ENCODE measurements around the gene KRTAP13-1. TPM values are rescaled to one million over a fixed set of nuclear protein-coding genes. Genes with fewer than 3 reads are reported as not detected.

Gene KRTAP13-1, protein sequence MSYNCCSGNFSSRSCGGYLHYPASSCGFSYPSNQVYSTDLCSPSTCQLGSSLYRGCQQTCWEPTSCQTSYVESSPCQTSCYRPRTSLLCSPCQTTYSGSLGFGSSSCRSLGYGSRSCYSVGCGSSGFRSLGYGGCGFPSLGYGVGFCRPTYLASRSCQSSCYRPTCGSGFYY
- total RNA-seq, result not detected
- polyA plus RNA-seq, result not detected
- long read RNA-seq, donor 1, result 0 reads
- long read RNA-seq, donor 2, result 0 reads

DNA sequence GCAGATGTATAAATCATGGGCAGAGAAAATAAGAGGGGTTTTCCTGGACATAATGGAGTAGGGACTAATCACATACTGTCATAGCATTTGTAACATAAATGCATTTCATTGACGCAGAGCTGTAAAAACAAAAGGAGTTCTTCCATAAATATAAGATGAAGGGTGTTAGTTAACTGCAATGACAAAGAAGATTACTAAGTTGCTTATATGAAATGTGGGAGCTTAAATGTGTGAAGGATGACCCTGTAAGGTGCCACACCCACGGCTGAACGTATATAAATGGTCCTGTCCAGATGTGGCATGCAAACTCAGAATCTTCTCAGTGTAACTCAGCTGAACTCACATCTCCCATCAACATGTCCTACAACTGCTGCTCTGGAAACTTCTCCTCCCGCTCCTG, at the start of gene KRTAP13-1:
KRTAP13-1 (plus strand) TSS at position 301 of the 400 bp plus-strand sequence; CDS start at position 357, 56 bp downstream.
- intact Hi-C loops (cut with DNase I; ENCODE audit: low total_unique reads), result no loop called here
- Histone ChIP-seq H3K4me3 (no peak within 1 kb of the TSS), H3K36me3 (no peaks in the 10 kb centered on the region), H3K27ac (no peak within 1 kb of the TSS), H3K4me1 (no peaks in the 10 kb centered on the region), H3K9me3 (peaks cover 0 to 7% (median 4%) of the 10 kb centered on the region in 8 donors), H3K27me3 (replicated peaks in 1 of 7) (no peaks in the 10 kb centered on the region)
- 72 to 83% (median 79%) methylated on average over 4 of the region's 4 CpGs for WGBS, 5 donors
- TF ChIP-seq, protein P1, sequence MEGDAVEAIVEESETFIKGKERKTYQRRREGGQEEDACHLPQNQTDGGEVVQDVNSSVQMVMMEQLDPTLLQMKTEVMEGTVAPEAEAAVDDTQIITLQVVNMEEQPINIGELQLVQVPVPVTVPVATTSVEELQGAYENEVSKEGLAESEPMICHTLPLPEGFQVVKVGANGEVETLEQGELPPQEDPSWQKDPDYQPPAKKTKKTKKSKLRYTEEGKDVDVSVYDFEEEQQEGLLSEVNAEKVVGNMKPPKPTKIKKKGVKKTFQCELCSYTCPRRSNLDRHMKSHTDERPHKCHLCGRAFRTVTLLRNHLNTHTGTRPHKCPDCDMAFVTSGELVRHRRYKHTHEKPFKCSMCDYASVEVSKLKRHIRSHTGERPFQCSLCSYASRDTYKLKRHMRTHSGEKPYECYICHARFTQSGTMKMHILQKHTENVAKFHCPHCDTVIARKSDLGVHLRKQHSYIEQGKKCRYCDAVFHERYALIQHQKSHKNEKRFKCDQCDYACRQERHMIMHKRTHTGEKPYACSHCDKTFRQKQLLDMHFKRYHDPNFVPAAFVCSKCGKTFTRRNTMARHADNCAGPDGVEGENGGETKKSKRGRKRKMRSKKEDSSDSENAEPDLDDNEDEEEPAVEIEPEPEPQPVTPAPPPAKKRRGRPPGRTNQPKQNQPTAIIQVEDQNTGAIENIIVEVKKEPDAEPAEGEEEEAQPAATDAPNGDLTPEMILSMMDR (IDR thresholded peaks at IDR 0.05 in 8 of 11, conservative IDR thresholded peaks at IDR 0.05 in 3 of 11), result no peak
- TF ChIP-seq POLR2A (IDR thresholded peaks at IDR 0.05) (no peak), POLR2AphosphoS5 (IDR thresholded peaks at IDR 0.05) (no peak)
- no peak for DNase-seq

DNA sequence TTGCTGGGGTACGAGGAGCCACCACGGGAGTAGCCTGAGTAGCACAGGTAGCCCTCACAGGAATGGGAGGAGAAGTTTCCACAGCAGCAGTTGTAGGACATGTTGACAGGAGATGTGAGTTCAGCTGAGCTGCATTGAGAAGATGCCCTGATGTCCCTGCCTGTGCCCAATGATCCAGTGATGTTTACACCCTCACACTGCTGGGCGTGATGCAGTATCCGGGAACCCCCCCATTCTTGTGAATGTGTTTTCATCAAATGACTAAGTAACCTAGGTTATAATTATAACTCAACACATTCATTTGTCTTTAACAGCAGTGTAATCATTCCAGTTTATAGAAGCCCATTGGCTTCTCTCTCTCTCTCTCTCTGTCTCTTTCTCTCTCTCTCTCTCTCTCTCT, 47.3 kb upstream of the KRTAP13-1 start, which contains the start of gene KRTAP23-1:
KRTAP23-1 (minus strand) TSS at position 101 of the 400 bp plus-strand sequence; CDS start at position 101, 0 bp downstream.
- Histone ChIP-seq H3K27me3 (replicated peaks in 1 of 7) (no peaks in the 10 kb centered on the region), H3K4me3 (no peak within 1 kb of the TSS), H3K4me1 (no peaks in the 10 kb centered on the region), H3K27ac (no peak within 1 kb of the TSS), H3K9me3 (peaks cover 0 to 5% (median 0%) of the 10 kb centered on the region in 8 donors), H3K36me3 (no peaks in the 10 kb centered on the region)
- WGBS, 5 donors, result 78 to 89% (median 86%) methylated on average over 3 to 4 of the region's 4 CpGs
- intact Hi-C loops (cut with DNase I; ENCODE audit: low total_unique reads), result no loop called here
- DNase-seq, result no peak
- TF ChIP-seq, protein P1 (IDR thresholded peaks at IDR 0.05 in 8 of 11, conservative IDR thresholded peaks at IDR 0.05 in 3 of 11), result no peak
- TF ChIP-seq POLR2A (IDR thresholded peaks at IDR 0.05), result no peak
- no peak for TF ChIP-seq POLR2AphosphoS5 (IDR thresholded peaks at IDR 0.05)

DNA sequence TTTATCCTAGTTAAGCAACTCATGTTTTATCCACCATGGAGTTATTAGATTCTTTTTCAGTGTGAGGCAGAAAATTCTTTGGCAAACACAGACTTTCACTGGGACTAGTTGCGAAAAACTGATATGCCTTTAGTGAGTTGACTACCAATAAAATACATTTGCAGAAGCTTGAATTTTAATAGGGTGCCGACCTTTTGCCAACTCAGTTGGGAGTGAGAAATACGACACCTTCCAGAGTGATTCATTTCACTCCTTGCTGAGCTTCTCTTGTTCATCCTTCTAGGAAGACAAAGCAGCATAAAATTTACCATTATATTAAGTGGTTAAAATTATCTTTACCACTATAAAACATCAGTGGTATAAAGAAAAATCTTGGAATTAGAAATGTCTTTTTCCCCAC, 46.3 kb upstream of the KRTAP13-1 start:
- DNase-seq, result no peak
- H3K36me3 ChIP-seq, result no peaks in the 10 kb centered on the region
- no peak for TF ChIP-seq POLR2A (IDR thresholded peaks at IDR 0.05)
- TF ChIP-seq, protein P1 (IDR thresholded peaks at IDR 0.05 in 8 of 11, conservative IDR thresholded peaks at IDR 0.05 in 3 of 11), result no peak
- TF ChIP-seq POLR2AphosphoS5 (IDR thresholded peaks at IDR 0.05), result no peak
- no peak overlapping the region for H3K4me3 ChIP-seq
- no peak overlapping the region for H3K27ac ChIP-seq
- no peaks in the 10 kb centered on the region for H3K4me1 ChIP-seq
- peaks cover 0 to 5% (median 0%) of the 10 kb centered on the region in 8 donors for H3K9me3 ChIP-seq
- WGBS, 5 donors, result 48 to 70% (median 50%) methylated on average over 3 of the region's 3 CpGs
- no peaks in the 10 kb centered on the region for H3K27me3 ChIP-seq (replicated peaks in 1 of 7)
- intact Hi-C loops (cut with DNase I; ENCODE audit: low total_unique reads), result no loop called here

DNA sequence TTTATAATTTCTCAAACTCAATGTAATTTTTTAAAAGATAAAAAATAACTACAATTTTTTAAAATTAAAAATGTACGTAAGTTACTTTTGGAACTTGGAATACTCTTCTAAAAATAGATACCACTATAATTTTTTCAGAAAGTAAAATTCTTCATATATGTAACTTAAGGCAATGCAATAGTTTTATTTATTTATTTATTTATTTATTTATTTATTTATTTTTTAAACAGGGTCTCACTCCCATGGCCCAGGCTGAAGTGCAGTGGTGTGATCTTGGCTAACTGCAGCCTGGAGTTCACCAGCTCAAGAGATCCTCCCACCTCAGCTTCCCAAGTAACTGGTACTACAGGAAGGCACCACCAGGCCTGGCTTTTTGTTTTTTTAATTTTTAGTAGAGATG, 44.3 kb upstream of the KRTAP13-1 start:
- no peaks in the 10 kb centered on the region for H3K27me3 ChIP-seq (replicated peaks in 1 of 7)
- no peaks in the 10 kb centered on the region for H3K9me3 ChIP-seq
- no peaks in the 10 kb centered on the region for H3K36me3 ChIP-seq
- no peak for DNase-seq
- no peak overlapping the region for H3K4me3 ChIP-seq
- no peaks in the 10 kb centered on the region for H3K4me1 ChIP-seq
- TF ChIP-seq, protein P1 (IDR thresholded peaks at IDR 0.05 in 8 of 11, conservative IDR thresholded peaks at IDR 0.05 in 3 of 11), result no peak
- TF ChIP-seq POLR2A (IDR thresholded peaks at IDR 0.05), result no peak
- TF ChIP-seq POLR2AphosphoS5 (IDR thresholded peaks at IDR 0.05), result no peak
- H3K27ac ChIP-seq, result no peak overlapping the region
- WGBS, 5 donors, result 80 to 93% (median 87%) methylated on average over 1 of the region's 1 CpG
- intact Hi-C loops (cut with DNase I; ENCODE audit: low total_unique reads), result no loop called here

All from spleen (tissue), 13 donors.